ENCODE measurements around the gene TSLP. TPM values are rescaled to one million over a fixed set of nuclear protein-coding genes. Genes with fewer than 3 reads are reported as not detected.

Gene TSLP
- total and polyA plus RNA-seq, 7 donors: 0.42 to 2.4 (median 0.95) TPM

- H3K27me3 ChIP-seq (ENCODE audit: insufficient read depth in 3 of 3, low read length in 2 of 3): peaks cover 0 to 5% (median 0%) of the 10 kb centered on the region in 3 donors
- 85 to 90% (median 90%) methylated on average over 1 of the region's 1 CpG for WGBS, 3 donors
- peaks cover 7 to 66% of the 10 kb centered on the region in 2 donors for H3K36me3 ChIP-seq (ENCODE audit: insufficient read depth in 1 of 2, low read depth in 1 of 2)
- no peak for DNase-seq
- H3K27ac ChIP-seq: no peak overlapping the region
- intact Hi-C loops (cut with DNase I): loop anchor here in 1 of 2 donors (10.0 kb wide), 1 partner anchor 341 kb away; no protein-coding TSS in a partner anchor
- H3K4me1 ChIP-seq: peaks cover 18% of the 10 kb centered on the region
- no peak for TF ChIP-seq CTCF (IDR thresholded peaks at IDR 0.05)
- no peak overlapping the region for H3K4me3 ChIP-seq
- H3K9me3 ChIP-seq: no peaks in the 10 kb centered on the region
- ATAC-seq: no peak
Observed at GRCh38 chr5:111095982-111096381, 24.5 kb downstream of the TSLP start.

GRCh38 chr5:111099058-111099778 lies 27.7 kb downstream of the TSLP start:
- 57 to 70% (median 68%) methylated on average over 1 of the region's 1 CpG for WGBS, 3 donors
- H3K4me3 ChIP-seq: no peak overlapping the region
- H3K27me3 ChIP-seq (ENCODE audit: insufficient read depth in 3 of 3, low read length in 2 of 3): no peaks in the 10 kb centered on the region
- H3K4me1 ChIP-seq: peaks cover 6% of the 10 kb centered on the region
- no peaks in the 10 kb centered on the region for H3K9me3 ChIP-seq
- H3K27ac ChIP-seq: no peak overlapping the region
- no peak for DNase-seq
- TF ChIP-seq CTCF (IDR thresholded peaks at IDR 0.05): no peak
- intact Hi-C loops (cut with DNase I): loop anchor here in 1 of 2 donors (10.0 kb wide), 1 partner anchor 344 kb away; no protein-coding TSS in a partner anchor
- peaks cover 7 to 99% of the 10 kb centered on the region in 2 donors for H3K36me3 ChIP-seq (ENCODE audit: insufficient read depth in 1 of 2, low read depth in 1 of 2)
- no peak for ATAC-seq

GRCh38 chr5:111106320-111106948 lies 34.9 kb downstream of the TSLP start:
- intact Hi-C loops (cut with DNase I): loop anchor here in 1 of 2 donors (10.0 kb wide), 1 partner anchor 1272 kb away; no protein-coding TSS in a partner anchor
- peaks cover 6 to 100% of the 10 kb centered on the region in 2 donors for H3K36me3 ChIP-seq (ENCODE audit: insufficient read depth in 1 of 2, low read depth in 1 of 2)
- WGBS, 3 donors: 88 to 95% (median 89%) methylated on average over 2 of the region's 2 CpGs

GRCh38 chr5:111107371-111107770 lies 35.9 kb downstream of the TSLP start:
- no peak for DNase-seq
- 86 to 95% (median 89%) methylated on average over 2 of the region's 2 CpGs for WGBS, 3 donors
- intact Hi-C loops (cut with DNase I): loop anchor here in 1 of 2 donors (10.0 kb wide), 1 partner anchor 1273 kb away; no protein-coding TSS in a partner anchor
- Histone ChIP-seq H3K27me3 (ENCODE audit: insufficient read depth in 3 of 3, low read length in 2 of 3) (no peaks in the 10 kb centered on the region), H3K4me1 (no peaks in the 10 kb centered on the region), H3K27ac (no peak overlapping the region), H3K9me3 (no peaks in the 10 kb centered on the region), H3K4me3 (no peak overlapping the region), H3K36me3 (ENCODE audit: insufficient read depth in 1 of 2, low read depth in 1 of 2) (peaks cover 6 to 100% of the 10 kb centered on the region in 2 donors)
- no peak for ATAC-seq
- TF ChIP-seq CTCF (IDR thresholded peaks at IDR 0.05): no peak

More at GRCh38 chr5:111106320-111106948, 34.9 kb downstream of the TSLP start:
- Histone ChIP-seq H3K9me3 (no peaks in the 10 kb centered on the region), H3K4me1 (no peaks in the 10 kb centered on the region), H3K4me3 (no peak overlapping the region), H3K27ac (no peak overlapping the region), H3K27me3 (ENCODE audit: insufficient read depth in 3 of 3, low read length in 2 of 3) (no peaks in the 10 kb centered on the region)
- no peak for ATAC-seq
- DNase-seq: no peak
- TF ChIP-seq CTCF (IDR thresholded peaks at IDR 0.05): no peak

All from psoas muscle (tissue), 8 donors.